Measurements from ENCODE around the gene UNC13D. TPM values are rescaled to one million over a fixed set of nuclear protein-coding genes. Genes with fewer than 3 reads are reported as not detected.
A peak's percentile ranks its signal among the peaks of the same experiment; 100 is the strongest.
"Not testable (repeated sequence)": the region's sequence is repeated elsewhere in the genome, so short reads cannot be mapped to it uniquely, and the experiment has no call there.

Gene UNC13D
- total RNA-seq, 1 experiment from 2014 or later, result 7.2 TPM

DNA sequence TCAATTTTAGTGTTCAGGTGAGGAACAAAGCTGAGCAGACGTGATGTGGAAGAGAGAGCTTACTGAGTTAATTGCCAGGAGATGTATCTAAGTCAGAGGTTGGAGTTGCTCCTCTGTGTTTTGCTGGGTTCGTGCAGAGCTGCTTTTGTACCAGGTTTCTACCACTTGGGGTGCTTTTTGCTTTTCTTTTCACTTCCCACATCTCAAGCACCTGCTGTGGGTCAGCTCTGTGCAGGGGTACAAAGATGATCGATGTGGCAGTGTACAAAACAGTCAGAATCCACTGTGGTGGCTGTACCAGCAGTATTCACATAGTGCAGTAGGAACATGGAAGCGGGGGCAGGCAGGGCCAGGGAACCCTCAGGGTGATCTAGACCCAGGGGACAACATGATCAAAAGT, 44.8 kb downstream of the UNC13D start:
- DNase-seq, result no peak
- Histone ChIP-seq H3K27me3 (ENCODE audit: control insufficient read depth, insufficient read depth, low read length) (no peaks in the 10 kb centered on the region), H3K36me3 (replicated peaks; ENCODE audit: control insufficient read depth, insufficient read depth, low read length) (peaks cover 6% of the 10 kb centered on the region), H3K4me3 (ENCODE audit: insufficient read depth, low read depth, low read length) (no peak overlapping the region)

DNA sequence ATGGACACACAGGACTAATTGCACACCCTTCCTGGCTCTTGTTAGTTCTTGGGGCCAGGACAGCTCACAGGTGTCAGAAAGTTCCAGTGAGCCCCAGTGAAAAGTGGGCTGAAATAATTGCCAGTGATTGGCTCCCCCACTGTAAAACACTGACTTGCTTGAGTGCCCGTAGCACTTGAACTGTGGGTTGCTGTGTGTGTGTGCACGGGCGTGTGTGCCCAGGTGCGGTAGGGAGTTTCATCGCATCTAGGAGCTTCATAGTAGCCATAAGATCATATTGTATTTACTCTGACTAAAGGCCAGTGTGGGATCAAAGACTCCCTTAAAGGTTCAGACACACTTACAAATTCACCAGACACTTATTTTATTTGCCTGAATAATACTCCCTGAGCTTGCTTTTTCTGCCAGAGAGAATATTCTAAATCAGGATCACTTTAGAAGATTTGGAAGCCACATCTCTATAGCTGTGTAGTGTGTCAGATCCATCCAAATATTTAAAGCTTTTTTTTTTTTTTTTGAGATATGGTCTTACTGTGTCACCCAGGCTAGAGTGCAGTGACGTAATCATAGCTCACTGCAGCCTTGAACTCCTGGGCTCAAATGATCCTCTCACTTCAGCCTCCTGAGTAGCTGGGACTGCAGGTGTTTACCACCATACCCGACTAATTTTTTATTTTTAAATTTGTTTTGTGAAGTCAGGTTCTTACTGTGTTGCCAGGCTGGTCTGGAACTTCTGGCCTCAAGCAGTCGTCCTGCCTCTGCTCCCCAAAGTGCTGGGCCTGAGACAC, 48.2 kb downstream of the UNC13D start:
- Histone ChIP-seq H3K27me3 (ENCODE audit: control insufficient read depth, insufficient read depth, low read length) (no peaks in the 10 kb centered on the region), H3K36me3 (replicated peaks; ENCODE audit: control insufficient read depth, insufficient read depth, low read length) (peaks cover 9% of the 10 kb centered on the region), H3K4me3 (ENCODE audit: insufficient read depth, low read depth, low read length) (no peak overlapping the region)
- no peak for DNase-seq

DNA sequence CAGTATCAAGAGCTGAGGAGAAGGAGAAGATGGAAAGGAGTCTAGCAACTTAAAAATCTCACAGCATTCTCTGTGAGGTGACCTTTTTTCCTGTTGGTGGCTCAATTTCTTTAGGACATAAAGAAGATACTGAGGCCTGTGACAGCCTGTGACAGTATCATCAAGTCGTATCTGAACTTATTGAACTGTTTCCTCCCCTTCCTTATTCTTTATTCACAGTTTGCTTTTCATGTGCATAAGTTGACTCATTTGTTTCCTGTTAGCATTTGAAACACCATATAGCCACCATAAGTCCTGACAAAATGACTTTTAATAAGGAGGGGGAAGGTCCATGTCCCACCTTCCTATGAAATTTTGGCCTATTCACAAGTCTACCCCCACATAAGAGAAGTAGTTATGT, 50.7 kb downstream of the UNC13D start:
- Histone ChIP-seq H3K4me3 (ENCODE audit: insufficient read depth, low read depth, low read length) (no peak overlapping the region), H3K36me3 (replicated peaks; ENCODE audit: control insufficient read depth, insufficient read depth, low read length) (peaks cover 7% of the 10 kb centered on the region), H3K27me3 (ENCODE audit: control insufficient read depth, insufficient read depth, low read length) (no peaks in the 10 kb centered on the region)

DNA sequence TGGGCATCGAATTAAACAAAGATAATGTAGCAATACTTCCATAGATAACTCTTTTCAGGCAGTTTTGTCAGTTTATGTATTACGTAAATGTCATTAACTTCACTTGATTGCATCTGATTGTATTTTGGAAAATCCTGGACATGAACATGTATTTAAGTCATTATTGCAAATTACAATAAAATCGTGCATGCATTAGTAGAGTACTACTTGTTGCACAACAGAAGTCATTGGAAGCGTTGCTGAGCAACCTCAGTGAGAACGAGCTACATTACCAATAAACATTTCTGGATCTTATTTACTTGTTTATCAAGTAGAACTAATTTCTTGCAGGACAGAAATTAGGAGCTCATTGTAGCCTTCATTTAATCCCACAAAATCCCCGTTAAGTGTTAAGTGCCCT, 53.0 kb downstream of the UNC13D start:
- no peaks in the 10 kb centered on the region for H3K27me3 ChIP-seq (ENCODE audit: control insufficient read depth, insufficient read depth, low read length)
- peaks cover 4% of the 10 kb centered on the region for H3K36me3 ChIP-seq (replicated peaks; ENCODE audit: control insufficient read depth, insufficient read depth, low read length)
- H3K4me3 ChIP-seq (ENCODE audit: insufficient read depth, low read depth, low read length), result no peak overlapping the region
- no peak for DNase-seq

More for the DNA sequence above, 50.7 kb downstream of the UNC13D start:
- no peak for DNase-seq

DNA sequence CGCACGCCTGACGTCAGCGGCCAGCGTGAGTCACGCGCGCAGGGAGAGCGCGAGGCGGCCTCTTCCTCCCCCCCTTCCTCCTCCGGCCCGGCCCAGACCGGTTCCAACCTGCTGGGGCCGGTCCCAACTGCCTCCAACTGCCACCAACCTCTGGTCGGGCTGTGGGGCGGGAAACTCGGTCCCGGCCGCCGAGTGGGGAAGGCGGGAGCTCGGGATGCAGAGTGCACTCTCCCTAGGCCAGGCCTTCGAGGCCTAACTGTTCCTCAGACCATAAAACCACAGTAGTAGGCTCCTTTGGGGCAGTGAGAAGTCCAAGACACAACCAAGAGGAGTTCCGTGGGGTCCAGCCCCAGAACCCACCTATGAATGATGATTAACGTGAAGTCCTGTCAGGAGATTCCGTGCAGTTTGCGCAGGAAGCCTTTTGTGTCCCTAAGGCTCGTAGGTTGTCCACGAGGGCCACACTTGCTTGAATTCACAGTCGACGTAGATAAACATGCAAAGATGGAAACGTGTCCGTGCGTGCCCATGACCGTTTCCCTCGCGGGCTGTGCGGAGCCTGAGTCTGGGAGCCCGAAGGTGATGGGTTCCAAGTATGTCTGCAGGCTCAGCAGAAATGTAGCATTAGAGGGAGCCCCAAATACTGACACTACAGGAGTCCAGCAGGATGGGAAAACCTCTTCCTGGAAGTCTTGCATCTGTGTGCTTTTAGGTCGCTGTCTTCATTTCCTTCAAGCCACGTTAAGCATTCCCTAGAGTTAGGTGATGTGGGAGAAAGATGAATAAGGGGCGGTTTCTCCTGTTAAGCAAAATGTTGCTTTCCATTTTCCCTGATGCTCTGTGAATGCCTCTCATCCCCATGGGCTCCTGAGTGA, 59.0 kb downstream of the UNC13D start:
- no peaks in the 10 kb centered on the region for H3K27me3 ChIP-seq (ENCODE audit: control insufficient read depth, insufficient read depth, low read length)
- H3K36me3 ChIP-seq (replicated peaks; ENCODE audit: control insufficient read depth, insufficient read depth, low read length), result no peaks in the 10 kb centered on the region
- peak; percentile 94 for DNase-seq
- H3K4me3 ChIP-seq (ENCODE audit: insufficient read depth, low read depth, low read length), result peak overlapping the region; percentile 52

DNA sequence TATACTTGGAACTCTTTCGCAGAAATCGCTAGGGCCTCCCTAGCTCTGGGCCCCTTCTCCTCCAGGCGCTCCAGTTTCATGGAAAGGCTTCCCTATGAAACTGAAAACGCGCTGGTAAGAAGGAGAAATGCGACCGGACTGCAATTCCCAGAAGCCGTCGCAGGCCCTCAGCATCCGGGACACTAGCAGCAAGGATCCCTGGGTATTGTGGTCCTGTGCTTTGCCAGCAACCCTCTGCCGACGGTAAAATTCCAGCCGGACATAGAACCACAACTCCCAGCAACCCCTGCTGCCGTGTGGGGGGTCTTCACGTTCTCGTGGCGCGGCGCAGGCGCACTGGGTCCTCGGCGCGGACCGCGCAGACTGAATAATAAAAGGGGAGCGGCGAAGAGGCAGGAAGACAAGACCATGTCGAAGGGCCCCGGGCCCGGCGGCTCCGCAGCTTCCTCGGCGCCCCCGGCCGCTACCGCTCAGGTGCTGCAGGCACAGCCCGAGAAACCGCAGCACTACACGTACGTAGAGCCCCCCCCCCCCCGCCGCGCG, 59.7 kb downstream of the UNC13D start, which contains the start of gene UNK:
UNK (plus strand) TSS at position 334 of the 543 bp plus-strand sequence; CDS start at position 409, 75 bp downstream.
- H3K36me3 ChIP-seq (replicated peaks; ENCODE audit: control insufficient read depth, insufficient read depth, low read length), result no peaks in the 10 kb centered on the region
- no peaks in the 10 kb centered on the region for H3K27me3 ChIP-seq (ENCODE audit: control insufficient read depth, insufficient read depth, low read length)
- peak; percentile 98 for DNase-seq
- peak within 1 kb of the TSS; percentile 52 for H3K4me3 ChIP-seq (ENCODE audit: insufficient read depth, low read depth, low read length)

DNA sequence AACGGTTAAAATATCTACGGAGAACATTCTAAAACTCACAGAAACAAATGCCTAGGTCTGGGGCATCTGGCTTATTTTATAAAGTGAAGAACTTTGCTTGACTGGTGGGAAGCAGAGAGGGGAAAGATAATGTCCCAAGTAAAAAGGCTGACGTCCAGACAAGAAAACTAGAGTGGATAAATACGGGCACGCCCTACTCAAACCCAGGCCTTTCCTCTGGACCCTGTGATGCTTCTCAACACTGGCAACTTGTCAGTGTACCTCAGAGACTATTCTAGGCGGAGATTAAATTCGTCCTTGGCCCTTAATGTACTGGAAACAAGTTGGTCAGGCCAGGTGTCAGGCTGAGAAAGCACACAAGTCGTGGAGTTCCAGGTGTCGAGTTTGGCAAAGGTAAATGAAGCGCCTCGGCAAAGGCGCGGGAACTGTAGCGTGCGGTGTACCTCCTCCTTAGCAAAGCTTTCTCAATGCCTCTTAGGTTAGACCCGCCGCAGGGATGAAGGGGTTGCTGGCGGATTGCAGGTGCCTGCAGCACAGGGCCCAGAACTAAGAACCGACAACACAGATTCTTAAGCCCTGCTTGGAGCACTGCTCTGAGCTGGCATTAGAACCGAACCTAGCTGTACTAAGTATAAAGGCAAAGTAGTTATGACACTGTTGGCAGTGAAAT, 60.3 kb downstream of the UNC13D start:
- H3K36me3 ChIP-seq (replicated peaks; ENCODE audit: control insufficient read depth, insufficient read depth, low read length), result no peaks in the 10 kb centered on the region
- H3K4me3 ChIP-seq (ENCODE audit: insufficient read depth, low read depth, low read length), result peak overlapping the region; percentile 35

DNA sequence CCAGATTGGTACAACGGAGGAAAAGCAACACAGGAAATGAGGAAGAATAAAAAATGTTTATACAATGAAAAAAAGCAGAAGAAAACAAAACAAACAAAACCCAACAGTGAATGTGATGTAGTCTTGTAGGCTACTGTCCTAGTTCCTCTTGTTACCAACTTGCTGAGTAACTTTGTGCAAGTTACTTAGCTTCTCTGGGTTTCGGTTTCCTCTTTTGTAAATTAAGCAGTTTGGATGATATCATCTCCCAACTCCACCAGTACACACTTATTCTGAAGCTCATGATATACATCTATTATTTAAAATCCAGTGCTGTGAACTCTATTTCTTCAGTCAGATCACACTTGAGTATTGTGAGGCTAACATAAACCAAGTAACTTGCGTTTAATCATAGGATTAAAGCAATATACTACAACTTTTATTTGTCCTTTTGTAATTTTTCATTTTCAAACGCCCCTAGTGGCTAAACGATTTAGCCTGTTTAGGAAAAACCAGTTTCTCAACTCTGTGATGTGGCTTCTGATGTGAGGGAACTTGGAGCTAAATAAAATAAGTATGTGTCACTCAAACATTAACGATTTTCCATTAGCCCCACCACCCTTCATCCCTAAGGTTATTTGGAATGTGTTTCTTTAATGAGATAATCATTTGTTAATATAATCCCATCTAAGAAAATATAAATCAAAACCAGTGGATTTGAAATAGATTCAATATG, 61.0 kb downstream of the UNC13D start:
- peaks cover 1% of the 10 kb centered on the region for H3K36me3 ChIP-seq (replicated peaks; ENCODE audit: control insufficient read depth, insufficient read depth, low read length)
- DNase-seq, result no peak
- H3K4me3 ChIP-seq (ENCODE audit: insufficient read depth, low read depth, low read length), result no peak overlapping the region
- no peaks in the 10 kb centered on the region for H3K27me3 ChIP-seq (ENCODE audit: control insufficient read depth, insufficient read depth, low read length)

More for the DNA sequence above, 60.3 kb downstream of the UNC13D start:
- H3K27me3 ChIP-seq (ENCODE audit: control insufficient read depth, insufficient read depth, low read length), result no peaks in the 10 kb centered on the region
- no peak for DNase-seq

DNA sequence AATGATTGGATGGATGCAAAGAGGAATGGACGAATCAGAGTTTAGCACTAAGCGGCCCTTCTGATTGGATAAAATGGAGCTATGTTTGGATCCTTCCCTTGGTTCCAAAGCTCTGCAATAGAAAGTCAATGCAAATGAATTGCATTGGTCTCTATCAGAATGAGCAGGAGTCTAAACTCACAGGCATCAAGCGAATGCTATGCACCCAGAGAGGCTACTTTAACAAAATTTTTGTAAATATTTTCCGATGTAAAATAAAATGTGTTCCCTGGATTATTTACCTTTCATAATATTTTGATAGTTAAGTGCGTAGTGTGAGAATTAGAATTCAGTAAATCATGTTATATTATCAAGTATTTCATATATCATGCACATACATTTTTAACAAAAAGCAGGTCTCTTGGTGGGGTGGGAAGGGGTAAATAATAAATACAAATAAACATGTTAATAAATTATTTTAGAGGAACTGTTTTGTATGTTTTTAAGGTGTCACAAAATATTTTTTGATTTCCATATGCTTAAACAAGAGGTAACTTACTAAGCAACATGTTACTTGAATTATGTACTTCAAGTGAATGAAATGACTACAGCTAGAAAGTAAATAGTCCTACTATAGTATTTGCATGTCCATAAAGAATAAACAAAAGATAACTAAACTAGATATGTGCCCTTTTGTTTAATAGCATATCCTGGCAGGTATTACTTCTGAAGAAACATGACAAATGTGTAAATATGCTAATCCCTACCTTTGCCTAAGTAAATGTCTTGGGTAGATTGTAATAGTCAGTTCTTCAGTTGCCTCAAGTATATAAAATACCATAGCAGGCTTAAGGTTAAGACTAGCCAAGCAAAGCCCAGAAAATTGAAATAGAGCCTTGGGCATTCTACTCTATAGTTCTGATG, 64.0 kb downstream of the UNC13D start:
- H3K36me3 ChIP-seq (replicated peaks; ENCODE audit: control insufficient read depth, insufficient read depth, low read length), result peaks cover 4% of the 10 kb centered on the region
- no peaks in the 10 kb centered on the region for H3K27me3 ChIP-seq (ENCODE audit: control insufficient read depth, insufficient read depth, low read length)
- no peak overlapping the region for H3K4me3 ChIP-seq (ENCODE audit: insufficient read depth, low read depth, low read length)
- no peak for DNase-seq

DNA sequence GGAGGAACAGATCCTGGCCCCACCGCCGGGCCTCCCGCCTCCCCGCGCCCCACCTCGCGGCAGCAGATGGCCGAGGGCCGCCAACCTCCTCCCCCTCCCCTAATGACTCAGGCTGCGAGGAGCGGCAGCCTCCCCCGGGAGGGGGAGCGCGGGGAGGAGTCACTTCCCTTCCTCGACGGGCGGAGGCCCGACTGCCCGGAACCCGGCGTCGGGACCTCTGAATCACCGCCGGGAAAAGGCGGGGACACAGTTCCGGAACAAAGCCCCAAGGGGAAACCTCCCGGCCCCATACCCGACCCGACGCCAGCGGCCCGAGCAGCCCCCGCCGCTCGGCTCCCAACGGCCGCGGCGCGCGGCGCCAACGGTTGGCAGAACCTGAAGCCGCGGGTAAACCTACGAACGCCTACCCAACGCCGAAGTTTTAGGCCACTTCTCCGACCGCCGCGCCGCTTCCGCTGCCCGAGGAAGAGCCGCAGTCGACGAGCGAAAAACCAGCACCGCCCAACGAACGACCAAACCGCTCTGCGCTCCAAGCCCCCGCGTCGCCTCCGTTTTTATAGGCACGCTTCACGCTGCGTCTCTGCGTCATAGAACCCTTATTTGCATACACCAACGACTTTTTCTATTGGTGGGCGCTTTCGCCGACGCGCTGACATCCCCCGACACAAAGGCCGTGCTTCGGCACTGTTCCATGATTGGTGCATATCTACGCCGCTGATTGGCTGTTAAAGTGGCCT, 64.8 kb downstream of the UNC13D start:
- Histone ChIP-seq H3K36me3 (replicated peaks; ENCODE audit: control insufficient read depth, insufficient read depth, low read length) (peaks cover 4% of the 10 kb centered on the region), H3K4me3 (ENCODE audit: insufficient read depth, low read depth, low read length) (peak overlapping the region; percentile 99), H3K27me3 (ENCODE audit: control insufficient read depth, insufficient read depth, low read length) (no peaks in the 10 kb centered on the region)
- peak; percentile 97 for DNase-seq

DNA sequence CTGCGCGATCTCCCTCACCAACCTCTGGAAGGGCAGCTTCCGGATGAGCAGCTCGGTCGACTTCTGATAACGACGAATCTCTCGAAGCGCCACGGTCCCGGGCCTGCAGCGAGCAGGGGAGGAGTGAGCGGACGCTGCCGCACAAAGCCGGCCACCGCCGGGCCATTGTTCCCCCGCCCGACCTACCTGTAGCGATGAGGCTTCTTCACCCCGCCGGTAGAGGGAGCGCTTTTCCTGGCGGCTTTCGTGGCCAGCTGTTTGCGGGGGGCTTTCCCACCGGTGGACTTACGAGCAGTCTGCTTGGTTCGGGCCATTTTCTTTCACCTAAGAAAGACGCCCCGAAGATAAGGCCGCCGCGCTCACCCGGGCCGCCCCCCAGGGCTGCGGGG, 65.3 kb downstream of the UNC13D start:
- H3K27me3 ChIP-seq (ENCODE audit: control insufficient read depth, insufficient read depth, low read length), result no peaks in the 10 kb centered on the region
- DNase-seq, result peak; percentile 84
- H3K4me3 ChIP-seq (ENCODE audit: insufficient read depth, low read depth, low read length), result peak overlapping the region; percentile 99
- H3K36me3 ChIP-seq (replicated peaks; ENCODE audit: control insufficient read depth, insufficient read depth, low read length), result peaks cover 4% of the 10 kb centered on the region

DNA sequence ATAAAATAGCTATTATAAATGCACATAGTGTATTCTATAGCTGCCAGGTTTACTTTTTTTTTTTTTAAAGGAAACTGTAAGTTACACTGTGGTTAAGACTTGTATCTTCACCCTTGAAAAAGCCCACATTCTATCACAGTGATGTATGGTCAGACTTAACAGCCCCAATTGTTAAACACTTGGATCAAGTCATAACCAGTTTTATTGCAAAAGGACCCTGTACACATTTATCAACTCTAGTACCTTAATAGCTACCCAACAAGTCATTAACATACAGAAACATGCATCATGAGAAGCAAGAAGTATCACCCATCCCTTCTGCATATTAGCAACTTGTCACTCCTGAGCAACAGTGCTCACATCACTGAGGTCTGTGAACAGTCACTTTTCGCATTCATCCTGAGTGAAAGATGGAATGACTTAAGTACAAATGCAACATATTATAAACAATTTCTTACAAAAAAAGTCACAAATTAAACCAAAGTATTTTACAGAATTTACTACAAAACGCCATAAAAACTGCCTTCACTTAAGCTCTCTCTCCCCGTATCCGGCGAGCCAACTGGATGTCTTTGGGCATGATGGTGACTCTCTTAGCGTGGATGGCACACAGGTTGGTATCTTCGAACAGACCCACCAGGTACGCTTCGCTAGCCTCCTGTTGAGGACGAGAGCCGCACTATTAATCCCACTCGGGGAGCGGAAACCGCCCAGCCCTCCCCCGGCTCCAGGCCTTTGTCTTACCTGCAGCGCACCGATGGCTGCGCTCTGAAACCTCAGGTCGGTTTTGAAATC, 65.9 kb downstream of the UNC13D start:
- not testable (repeated sequence) for H3K36me3 ChIP-seq (replicated peaks; ENCODE audit: control insufficient read depth, insufficient read depth, low read length); H3K27me3 ChIP-seq (ENCODE audit: control insufficient read depth, insufficient read depth, low read length)
- DNase-seq, result peak; percentile 44
- peak overlapping the region; percentile 99 for H3K4me3 ChIP-seq (ENCODE audit: insufficient read depth, low read depth, low read length)
